Measurements from ENCODE around the gene SKA3.
"Not testable (repeated sequence)": the region's sequence is repeated elsewhere in the genome, so short reads cannot be mapped to it uniquely, and the experiment has no call there.

The SKA3 gene

GRCh38 chr13:21176215-21176981, at the start of gene SKA3, which contains the start of gene MRPL57:
TSS of gene SKA3 (minus strand) at chr13:21176552. CDS start at chr13:21176477, 75 bp downstream.
TSS of gene MRPL57 (plus strand) at chr13:21176658. CDS start at chr13:21176917, 259 bp downstream.
- DNase-seq: peak; percentile 79

GRCh38 chr13:21225082-21225481, 48.7 kb upstream of the SKA3 start:
- no peak for DNase-seq

GRCh38 chr13:21221268-21221667, 44.9 kb upstream of the SKA3 start:
- DNase-seq: no peak

GRCh38 chr13:21219716-21220115, 43.4 kb upstream of the SKA3 start:
- DNase-seq: not testable (repeated sequence)

GRCh38 chr13:21219036-21219381, 42.7 kb upstream of the SKA3 start:
- no peak for DNase-seq

GRCh38 chr13:21218351-21219035, 42.1 kb upstream of the SKA3 start:
- no peak for DNase-seq

- DNase-seq: no peak
Observed at GRCh38 chr13:21216332-21216731, 40.0 kb upstream of the SKA3 start.

- not testable (repeated sequence) for DNase-seq
Observed at GRCh38 chr13:21215419-21215818, 39.1 kb upstream of the SKA3 start.

GRCh38 chr13:21212138-21212775, 35.9 kb upstream of the SKA3 start:
- no peak for DNase-seq

GRCh38 chr13:21208652-21209154, 32.4 kb upstream of the SKA3 start:
- no peak for DNase-seq

- DNase-seq: no peak
Observed at GRCh38 chr13:21202767-21203531, 26.6 kb upstream of the SKA3 start.

- DNase-seq: not testable (repeated sequence)
Observed at GRCh38 chr13:21201456-21202190, 25.3 kb upstream of the SKA3 start.

GRCh38 chr13:21198391-21198790, 22.0 kb upstream of the SKA3 start:
- DNase-seq: not testable (repeated sequence)

GRCh38 chr13:21197606-21198225, 21.4 kb upstream of the SKA3 start:
- DNase-seq: not testable (repeated sequence)

GRCh38 chr13:21194756-21195155, 18.4 kb upstream of the SKA3 start:
- peak; percentile 65 for DNase-seq

GRCh38 chr13:21186410-21186809, 10.1 kb upstream of the SKA3 start:
- not testable (repeated sequence) for DNase-seq

GRCh38 chr13:21181671-21182070, 5.3 kb upstream of the SKA3 start:
- no peak for DNase-seq

- no peak for DNase-seq
Observed at GRCh38 chr13:21176982-21177284, 581 bp upstream of the SKA3 start.

- DNase-seq: no peak
Observed at GRCh38 chr13:21175656-21176214, 617 bp downstream of the SKA3 start.

- not testable (repeated sequence) for DNase-seq
Observed at GRCh38 chr13:21173767-21174166, 2.6 kb downstream of the SKA3 start.

- DNase-seq: no peak
Observed at GRCh38 chr13:21171420-21171819, 4.9 kb downstream of the SKA3 start.

All from NCI-H226 (cell line).